GM18508 (cell line): Measurements from ENCODE around the gene GPT2.
A peak's percentile ranks its signal among the peaks of the same experiment; 100 is the strongest.

Experiments used
- ATAC-seq: cut with Tn5 transposase; IDR thresholded peaks from one replicate; pipeline ENCODE4 v1.9.1; 2021; ENCODE audit warnings: moderate number of reproducible peaks; ENCODE audit not compliant: insufficient read depth, unreplicated experiment

GPT2 gene, protein sequence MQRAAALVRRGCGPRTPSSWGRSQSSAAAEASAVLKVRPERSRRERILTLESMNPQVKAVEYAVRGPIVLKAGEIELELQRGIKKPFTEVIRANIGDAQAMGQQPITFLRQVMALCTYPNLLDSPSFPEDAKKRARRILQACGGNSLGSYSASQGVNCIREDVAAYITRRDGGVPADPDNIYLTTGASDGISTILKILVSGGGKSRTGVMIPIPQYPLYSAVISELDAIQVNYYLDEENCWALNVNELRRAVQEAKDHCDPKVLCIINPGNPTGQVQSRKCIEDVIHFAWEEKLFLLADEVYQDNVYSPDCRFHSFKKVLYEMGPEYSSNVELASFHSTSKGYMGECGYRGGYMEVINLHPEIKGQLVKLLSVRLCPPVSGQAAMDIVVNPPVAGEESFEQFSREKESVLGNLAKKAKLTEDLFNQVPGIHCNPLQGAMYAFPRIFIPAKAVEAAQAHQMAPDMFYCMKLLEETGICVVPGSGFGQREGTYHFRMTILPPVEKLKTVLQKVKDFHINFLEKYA

DNA sequence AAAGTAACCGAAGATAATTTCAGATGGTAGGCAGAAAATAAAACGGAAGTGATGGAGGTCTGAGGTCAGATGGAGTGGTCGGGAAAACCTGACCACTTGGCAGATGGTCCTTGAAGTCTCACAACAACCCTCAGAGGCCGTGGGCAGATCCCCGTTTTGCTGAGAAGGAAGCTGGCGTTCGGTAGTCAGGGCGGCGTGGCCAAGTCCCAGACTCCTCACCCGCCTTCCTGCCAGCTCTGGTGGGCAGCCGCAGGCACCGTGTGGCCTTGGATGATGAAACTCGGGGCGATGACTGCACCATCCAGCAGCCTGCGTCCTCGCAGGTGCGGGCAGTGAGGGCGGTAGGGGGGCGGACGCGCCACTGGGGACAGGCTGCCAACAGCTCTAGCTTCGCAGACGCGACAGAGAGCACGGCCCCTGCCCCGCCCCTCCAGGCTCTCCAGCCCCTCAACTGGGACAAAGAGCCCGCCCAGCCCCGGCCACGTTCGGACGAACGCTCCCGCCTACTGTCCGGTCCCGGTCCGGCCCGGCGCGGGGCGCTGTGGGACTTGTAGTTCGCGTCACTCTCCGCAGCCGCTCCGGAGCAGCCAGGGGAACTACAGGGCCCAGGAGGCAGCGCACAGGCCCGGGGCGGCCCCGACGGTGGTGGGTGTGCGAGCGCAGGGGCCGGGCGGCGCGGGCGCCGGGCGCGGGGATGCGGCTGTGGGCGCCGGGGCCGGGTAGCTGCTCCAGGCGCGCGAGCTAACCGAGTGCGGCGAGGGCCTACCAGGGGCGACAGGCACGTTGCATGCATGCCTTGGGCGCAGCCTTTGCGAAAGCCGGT lies at the start of gene GPT2:
TSS of gene GPT2 (plus strand) at position 673 of the 823 bp plus-strand sequence. CDS start 354 bp downstream, outside the sequence.
- ATAC-seq, result peak; percentile 91

DNA sequence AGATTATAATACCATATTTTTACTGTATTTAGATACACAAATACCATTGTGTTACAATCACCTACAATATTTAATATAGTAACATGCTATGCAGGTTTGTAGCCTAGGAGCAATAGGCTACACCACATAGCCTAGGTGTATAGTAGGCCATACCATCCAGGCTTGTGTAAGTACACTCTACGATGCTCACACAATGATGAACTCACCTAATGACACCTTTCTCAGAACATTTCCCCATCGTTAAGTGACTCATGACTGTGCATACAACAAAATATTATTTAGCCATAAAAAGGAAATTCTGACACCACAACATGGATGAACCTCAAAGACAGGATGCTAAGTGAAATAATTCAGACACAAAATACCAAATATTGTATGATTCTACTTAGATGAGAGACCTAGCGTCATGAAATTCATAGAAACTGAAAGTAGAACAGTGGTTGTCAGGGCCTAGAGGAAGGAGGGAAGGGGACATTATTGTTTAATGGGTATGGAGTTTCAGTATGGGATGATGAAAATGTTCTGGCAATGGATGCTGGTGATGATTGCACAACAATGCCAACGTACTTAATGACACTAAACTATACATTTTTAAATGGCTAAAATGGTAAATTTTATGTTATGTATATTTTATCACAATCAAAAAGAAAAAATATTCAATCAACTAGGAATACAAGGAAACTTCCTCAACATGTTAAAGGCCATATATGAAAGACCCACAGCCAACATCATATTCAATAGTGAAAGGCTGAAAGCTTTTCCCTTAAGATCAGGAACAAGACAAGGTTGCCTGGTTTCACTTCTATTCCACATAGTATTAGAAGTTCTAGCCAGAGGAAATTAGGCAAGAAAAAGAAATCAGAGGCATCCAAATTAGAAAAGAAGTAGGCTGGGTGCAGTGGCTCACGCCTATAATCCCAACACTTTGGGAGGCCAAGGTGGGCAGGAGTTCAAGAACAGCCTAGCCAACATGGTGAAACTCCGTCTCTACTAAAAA lies 47.3 kb upstream of the GPT2 start:
- ATAC-seq, result no peak

DNA sequence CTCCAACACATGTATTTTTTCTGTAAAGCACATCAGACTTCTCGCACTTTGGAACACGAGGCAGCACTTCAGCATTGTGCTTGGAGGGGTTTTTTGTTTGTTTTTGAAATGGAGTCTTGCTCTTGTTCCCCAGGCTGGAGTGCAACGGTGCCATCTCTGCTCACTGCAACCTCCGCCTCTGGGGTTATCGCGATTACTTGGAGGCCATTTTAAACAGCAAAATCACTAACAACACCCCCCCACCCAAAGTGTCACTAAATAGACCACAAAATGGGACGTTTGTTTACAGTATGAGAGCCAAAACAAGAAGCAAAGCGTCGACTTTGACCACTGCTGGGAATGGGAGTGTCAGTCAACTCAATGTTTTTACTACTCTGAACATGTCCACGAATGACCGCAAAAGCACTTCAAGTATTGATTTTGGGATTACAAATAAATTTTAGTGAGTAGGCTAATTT lies 44.1 kb upstream of the GPT2 start:
- no peak for ATAC-seq

DNA sequence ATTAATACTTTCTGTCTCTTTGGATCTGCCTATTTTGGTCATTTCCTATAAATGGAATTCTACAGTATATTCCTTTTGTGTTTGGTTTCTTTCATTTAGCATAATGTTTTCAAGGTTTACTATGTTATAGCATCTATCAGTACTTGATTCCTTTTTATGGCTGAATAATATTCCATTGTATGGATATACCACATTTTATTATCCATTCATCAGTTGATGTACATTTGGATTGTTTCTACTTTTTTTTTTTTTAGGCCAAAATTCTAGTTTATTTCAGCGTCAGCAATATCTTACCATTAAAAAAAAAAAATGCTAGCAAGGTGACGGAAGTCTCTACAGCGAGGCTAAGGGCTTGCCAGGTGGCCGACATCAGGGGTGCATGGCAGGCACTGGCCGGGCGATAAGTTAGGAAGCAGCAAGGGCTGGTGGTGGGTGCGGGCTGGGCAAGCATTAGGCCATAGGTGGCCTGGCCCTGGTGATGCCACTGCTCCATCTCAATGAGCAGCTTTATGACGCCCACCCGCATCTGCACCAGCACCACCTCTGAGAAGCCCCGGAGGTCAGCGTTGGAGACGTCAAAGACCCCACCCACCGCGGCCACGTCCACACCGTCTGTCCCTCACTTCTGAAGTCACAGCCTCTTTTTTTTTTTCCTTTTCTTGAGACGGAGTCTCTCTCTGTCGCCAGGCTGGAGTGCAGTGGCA lies 41.8 kb upstream of the GPT2 start:
- no peak for ATAC-seq

DNA sequence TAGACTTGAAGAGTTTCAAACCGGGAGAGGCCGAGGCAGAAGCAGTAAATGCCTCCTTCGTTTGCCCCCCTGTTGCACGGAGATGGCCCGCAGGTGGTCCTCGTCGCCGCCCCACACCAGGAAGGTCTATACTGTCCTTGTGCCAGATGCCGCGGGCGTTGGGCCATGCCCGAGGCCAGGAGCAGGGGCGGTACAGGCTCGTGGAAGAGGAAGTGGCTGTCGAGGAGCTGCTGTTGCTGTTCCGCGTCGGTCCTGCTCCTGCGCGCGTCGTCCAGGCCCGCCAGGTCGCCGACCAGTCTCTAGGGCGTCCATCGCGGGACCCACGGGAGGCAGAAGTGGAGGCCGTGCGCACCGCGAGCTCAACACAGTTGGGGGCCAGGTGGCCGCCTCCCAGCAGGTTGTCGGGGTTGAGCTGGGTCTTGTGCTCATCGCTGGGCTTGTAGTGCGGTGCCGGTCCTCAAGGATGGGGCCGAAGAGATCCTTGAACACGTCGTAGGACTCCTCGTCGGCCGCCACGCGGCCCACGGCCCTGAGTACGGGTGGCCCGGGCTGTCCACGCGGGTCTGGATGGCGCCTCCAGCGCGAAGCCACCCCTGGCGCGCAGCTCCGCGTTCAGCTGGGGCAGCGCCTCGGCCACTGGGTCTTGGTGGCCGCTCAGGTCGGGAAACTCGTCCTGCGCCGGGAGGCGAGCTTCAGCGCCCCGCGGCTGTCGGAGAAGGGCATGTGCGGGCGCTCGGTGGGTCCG lies 40.1 kb upstream of the GPT2 start:
- no peak for ATAC-seq

DNA sequence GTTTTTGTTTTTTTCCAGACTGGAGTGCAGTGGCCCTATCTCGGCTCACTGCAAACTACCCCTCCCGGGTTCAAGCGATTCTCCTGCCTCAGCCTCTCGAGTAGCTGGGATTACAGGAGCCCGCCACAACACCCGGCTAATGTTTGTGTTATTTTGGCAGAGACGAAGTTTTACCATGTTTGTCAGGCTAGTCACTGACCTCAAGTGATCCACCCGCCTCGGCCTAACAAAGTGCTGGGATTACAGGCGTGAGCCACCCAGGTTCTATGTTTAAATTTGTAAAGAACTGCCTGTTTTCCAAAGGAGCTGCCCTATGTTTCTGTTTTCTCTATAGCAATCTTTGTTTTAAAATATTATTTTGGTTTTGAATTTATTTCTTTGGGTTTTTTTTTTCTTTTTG lies 39.4 kb upstream of the GPT2 start:
- no peak for ATAC-seq

DNA sequence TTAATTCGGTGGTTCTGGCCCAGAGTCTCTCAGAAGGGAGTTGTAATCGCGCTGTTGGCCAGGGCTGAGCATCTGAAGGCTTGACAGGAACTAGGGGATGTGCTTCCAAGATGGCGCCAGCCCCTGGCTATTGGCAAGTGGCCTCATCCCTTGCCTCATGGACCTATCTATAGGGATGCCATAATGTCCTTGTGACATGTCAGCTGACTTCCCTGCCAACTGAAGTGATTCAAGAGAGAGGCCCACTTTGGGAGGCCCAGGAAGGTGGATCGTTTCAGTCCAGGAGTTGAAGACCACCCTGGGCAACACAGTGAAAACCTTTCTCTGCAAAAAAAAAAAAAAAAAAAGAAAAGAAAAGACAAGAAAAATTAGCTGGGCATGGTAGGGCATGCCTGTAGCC lies 38.2 kb upstream of the GPT2 start:
- ATAC-seq, result no peak

DNA sequence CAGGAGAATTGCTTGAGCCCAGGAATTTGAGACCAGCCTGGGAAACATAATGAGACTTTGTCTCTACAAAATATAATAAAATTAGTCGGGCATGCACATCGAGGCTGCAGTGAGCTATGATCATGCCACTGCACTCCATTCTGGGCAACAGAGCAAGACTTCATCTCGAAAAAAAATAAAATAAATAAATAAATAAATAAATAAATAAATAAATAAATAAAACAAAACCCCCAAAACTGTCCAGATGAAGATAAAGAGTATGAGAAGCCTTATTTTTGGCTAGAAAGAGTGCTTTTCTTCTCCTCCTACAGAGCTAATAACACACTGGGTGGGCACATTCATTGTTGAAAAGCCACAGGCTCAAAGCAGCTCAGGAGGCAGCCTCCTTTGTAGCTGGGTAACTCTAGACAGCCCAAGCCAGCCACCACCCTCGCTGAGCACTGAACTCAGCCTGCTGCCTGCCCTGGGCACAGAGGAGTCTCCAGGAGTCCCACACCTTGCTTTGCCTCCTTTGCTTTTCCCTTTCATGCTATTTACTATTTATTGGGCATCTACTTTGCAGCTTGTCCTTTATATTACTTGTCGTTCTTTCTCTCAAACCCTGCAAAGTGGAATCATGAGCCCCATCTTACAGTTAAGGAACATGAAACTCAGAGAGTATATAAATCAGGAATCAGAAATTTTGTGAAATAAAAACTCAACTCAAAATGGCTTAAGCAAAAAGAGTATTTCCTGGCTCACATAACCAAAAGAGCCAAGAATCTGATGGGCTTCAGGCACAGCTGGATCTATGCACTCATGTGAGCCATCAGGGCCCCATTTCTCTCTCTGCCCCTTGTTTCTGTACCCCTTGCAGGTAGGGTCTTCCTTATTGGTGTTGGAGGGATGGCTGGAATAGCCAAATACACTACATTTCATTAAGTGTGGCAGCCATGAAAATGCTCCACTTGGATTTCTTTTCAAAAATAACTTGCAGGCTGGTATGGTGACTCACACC lies 35.1 kb upstream of the GPT2 start:
- no peak for ATAC-seq

DNA sequence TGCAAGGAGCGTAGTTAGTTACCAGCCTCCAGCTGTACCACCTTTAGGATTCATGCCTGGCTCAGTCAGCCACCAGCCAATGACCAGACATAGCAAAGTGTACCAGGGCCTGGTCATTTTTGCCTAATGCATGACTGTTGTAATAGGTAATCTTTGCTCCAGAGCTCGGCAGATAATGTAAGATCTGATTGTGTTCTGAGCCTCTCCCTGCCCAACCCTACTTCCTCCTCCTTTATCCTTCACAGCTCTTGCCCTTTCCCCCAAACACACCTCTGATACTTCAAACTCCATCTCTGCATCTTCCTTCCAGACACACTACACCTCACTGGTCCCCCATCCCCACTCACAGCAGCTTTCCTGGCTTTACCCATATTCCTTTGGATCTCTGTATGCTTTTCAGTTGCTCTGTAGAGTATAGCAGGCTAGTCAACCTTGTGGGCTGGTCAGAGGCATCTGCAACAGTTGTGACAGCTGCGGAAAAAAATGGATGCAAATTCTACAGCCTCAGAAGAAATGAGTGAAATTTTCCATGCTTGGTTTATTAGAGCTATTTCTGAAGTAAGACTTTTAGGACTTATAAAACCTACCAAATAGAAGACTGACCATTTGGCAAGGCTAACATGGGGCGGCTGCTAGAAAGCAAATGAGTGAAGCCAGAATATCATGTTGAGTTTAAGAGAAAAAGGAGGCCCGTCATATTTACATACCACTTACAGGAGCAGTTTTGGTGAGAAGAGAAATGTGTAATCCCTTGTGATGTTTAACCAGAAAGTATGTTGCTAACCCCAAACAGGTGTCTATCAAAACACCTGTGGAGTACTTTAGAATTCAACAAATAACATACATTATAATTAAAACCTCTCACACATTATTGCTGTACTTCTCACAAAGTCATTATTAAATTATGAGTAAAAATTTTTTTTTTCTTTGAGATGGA lies 33.3 kb upstream of the GPT2 start:
- no peak for ATAC-seq

DNA sequence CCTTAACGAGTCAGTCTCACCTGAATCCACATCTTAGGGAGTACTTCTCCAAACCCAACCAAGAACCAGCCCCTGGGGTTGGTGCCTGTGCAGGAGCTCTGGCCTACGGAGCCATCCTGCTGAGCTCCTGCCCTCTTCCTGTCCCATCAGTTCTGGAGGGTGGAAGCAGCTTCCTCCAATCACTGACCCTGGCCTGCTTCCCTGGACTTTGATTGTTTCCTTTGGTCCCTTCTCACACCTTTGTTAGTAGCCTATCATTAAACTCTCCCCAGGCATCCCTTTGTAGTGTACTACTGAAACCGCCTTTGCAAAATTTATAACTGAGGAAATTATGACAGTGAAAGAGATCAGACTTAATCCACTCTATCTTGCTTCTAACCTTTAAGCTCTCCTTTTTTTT lies 32.0 kb upstream of the GPT2 start:
- no peak for ATAC-seq

DNA sequence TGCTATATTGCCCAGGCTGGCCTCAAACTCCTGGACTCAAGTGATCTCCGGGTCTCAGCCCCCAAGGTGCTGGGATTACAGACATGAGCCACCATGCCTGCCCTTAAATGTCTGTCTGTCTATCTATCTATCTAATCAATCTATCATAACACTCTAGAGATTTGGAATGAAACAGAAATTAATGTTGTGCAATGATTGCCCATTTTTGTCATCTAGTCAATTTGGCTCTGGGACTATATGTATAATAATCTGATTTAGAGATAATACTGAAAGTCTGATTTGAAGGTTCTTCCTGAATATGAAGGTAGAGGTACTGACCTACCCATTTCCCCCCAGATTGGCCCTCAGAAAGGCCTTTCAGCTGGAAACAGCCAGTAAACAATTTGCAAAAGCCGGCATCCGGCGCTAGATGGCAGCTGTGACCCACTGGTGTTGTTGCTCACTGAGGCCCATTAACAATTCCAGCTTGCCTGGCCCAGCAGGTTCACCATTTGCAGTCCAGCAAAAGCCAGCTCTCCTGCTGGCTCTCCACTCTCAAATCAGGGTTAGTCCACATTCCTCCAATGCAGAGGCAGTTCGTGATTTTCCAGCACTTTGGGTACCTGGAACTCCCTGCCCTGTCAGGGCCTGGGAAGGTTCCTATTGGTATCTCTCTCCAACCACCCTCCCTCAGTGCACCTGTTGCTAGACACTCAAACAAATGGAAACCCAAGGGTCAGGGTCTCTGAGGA lies 30.3 kb upstream of the GPT2 start:
- ATAC-seq, result no peak

DNA sequence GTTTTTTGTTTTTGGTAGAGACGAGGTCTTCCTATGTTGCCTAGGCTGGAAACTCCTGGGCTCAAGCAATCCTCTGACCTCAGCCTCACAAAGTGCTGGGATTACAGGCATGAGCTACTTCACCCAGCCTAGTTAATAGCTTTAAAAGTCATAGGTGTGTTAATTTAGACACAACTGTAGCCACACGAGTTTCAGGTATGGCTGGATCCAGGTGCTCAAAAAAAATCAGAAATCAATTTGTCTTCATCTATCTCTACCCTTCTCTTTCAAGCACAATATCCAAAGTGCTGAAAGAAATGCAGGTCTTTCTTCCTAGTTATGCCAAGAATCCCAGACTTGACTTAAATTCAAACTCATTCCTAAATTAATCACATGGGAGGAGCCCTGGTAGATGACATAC lies 29.3 kb upstream of the GPT2 start:
- ATAC-seq, result no peak

DNA sequence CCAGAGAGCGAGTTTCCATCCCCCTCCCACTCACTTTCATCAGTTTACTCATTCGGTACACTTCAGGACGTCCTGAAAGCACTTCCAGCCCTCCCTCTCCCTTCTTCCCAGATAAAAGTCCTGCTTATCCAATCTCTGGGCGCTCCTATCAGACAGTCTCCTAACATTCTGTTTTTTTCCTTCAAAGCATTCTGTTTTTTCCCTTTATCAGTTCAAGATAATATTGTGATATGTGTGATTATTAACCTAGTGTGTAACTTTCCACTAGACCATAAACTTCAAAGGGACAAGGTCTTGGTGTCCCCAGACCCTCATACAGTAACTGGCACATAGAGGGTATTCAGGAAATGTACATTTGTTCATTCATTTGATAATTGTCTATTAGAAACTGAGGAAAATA lies 28.8 kb upstream of the GPT2 start:
- ATAC-seq, result no peak

DNA sequence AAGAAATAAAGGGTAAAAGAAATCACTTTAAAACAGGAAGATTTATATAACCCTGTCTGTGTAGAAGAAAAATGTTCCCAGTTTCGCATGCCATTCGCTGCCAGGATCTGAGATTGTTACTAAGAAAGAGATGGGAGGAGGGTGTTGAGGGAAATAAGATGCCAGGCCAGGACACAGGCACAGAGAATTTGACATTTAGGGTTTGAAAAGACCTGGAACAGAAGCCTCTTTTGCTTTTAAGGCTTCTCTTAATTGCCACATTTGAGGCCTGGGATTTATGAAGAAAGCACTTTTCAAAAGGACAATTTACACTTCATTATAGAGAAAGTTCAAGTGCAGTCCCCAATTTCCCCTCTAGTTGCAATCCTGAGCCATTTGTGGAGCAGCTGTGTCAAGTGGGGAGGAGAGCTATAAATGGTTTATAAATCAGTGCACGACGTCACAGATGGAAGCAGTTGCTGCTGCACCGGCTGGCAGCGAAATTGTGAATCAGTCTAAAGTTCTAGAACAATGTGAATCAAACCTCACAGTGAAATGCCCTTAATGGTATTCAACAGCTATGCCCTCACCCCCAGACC lies 26.7 kb upstream of the GPT2 start:
- ATAC-seq, result no peak

DNA sequence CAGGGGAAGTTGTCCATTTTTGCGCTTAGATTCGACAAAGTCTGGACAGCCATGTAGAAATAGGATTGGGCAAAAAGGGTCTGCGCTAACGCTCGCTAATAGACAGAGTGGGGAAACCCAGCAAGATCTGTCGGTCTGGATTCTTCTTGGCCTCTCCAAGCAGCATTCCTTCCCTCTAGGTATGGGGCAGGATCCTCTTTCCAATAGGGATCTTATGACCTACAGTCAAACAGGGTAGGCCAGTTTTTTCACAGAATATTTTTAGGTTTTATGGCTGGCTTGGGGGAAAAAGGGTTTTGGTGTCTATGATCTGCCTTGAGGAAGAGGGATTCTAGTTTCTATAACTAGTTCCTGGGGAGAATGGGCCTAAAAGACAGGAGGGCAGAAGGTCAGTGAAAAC lies 26.0 kb upstream of the GPT2 start:
- ATAC-seq, result no peak
